Loucy (cell line): Measurements from ENCODE around the gene FANCE.

Source experiments
- CTCF ChIP-seq: fragments of 200-600 bp; sonication (generic); conservative IDR thresholded peaks from 2 replicates; pipeline ENCODE4 v1.5.1; 2014; ENCODE audit warnings: mild to moderate bottlenecking, antibody characterized with exemption, low read length
- EZH2phosphoT487 ChIP-seq: fragments of 200-600 bp; IDR thresholded peaks from 2 replicates; pipeline ENCODE4 v1.6.1; 2018; ENCODE audit warnings: antibody characterized with exemption, mild to moderate bottlenecking, moderate library complexity, borderline replicate concordance

GRCh38 chr6:35411066-35411465, 41.1 kb upstream of the FANCE start:
- TF ChIP-seq CTCF (no peak), EZH2phosphoT487 (no peak)
